Activated CD8-positive, alpha-beta T cell treated with anti-CD3 and anti-CD28 coated beads for 36 hours (primary cell): ENCODE results near the gene EED. TPM values are rescaled to one million over a fixed set of nuclear protein-coding genes. Genes with fewer than 3 reads are reported as not detected.
"Not testable (repeated sequence)": the region's sequence is repeated elsewhere in the genome, so short reads cannot be mapped to it uniquely, and the experiment has no call there.

Experiments used
- ATAC-seq: fragments of 200-7000 bp; cut with Tn5 transposase; one replicate; pipeline ENCODE4 v1.10.0; 2021; ENCODE audit warnings: mild to moderate bottlenecking, moderate library complexity
- CTCF ChIA-PET: fragments of 350-600 bp; sonication (Branson Sonifier 250); formaldehyde crosslinking; loops from one replicate; lab custom pipeline; 2021; ENCODE audit warnings: antibody characterized with exemption; lab: Charles Lee
- POLR2A ChIA-PET: fragments of 350-600 bp; sonication (Branson Sonifier 250); formaldehyde crosslinking; loops from one replicate; lab custom pipeline; 2021; ENCODE audit warnings: antibody characterized with exemption; lab: Charles Lee
- DNase-seq: peaks from one replicate; pipeline ENCODE4 v3.0.0-alpha.2; 2020
- H3K27ac Mint-ChIP-seq: one replicate; pipeline ENCODE4 v1.8.0; 2021; ENCODE audit warnings: mild to moderate bottlenecking, mixed read lengths
- H3K27me3 Mint-ChIP-seq: one replicate; pipeline ENCODE4 v1.8.0; 2021; ENCODE audit warnings: mixed read lengths
- H3K36me3 Mint-ChIP-seq: one replicate; pipeline ENCODE4 v1.8.0; 2021; ENCODE audit warnings: low read depth, mixed read lengths
- H3K4me1 Mint-ChIP-seq: one replicate; pipeline ENCODE4 v1.8.0; 2021; ENCODE audit warnings: low read depth, mixed read lengths
- H3K4me3 Mint-ChIP-seq: one replicate; pipeline ENCODE4 v1.8.0; 2021; ENCODE audit warnings: mild to moderate bottlenecking, moderate library complexity, mixed read lengths
- H3K9me3 Mint-ChIP-seq: one replicate; pipeline ENCODE4 v1.8.0; 2021; ENCODE audit warnings: mixed read lengths
- CTCF ChIP-seq: fragments of 200-600 bp; IDR thresholded peaks from one replicate; pipeline ENCODE4 v1.8.0; 2022; ENCODE audit warnings: antibody characterized with exemption, mild to moderate bottlenecking
- intact Hi-C: fragments of 100-400 bp; cut with micrococcal nuclease; formaldehyde crosslinking; loops from one replicate; pipeline ENCODE4 v1.10.0; 2022
- total RNA-seq, 2 experiments: library from RNA; stranded (reverse); gene quantifications; one replicate each; pipeline ENCODE4 v1.2.3, GENCODE V29; 2021

EED gene
- total RNA-seq, 2 experiments from 2014 or later: 114 to 117 TPM

DNA sequence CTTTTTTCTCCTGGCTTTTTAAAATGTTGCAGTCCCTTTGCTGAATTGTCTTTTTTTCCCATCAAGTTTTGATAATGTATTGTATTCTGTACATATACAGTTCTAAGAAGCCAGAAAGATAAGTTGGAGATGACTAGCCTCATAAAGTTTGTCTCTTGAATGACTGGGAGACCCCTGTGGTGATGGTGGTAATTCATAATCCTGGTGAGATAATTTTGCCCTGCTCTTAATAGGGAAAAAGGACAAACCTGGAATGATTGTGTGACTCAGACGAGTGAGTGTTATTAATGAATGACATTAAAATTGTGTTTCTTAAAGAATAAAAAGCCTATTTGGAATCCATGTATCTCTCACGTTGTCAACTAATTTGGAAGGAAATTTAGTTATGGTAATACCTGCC, 58.7 kb downstream of the EED start:
- peaks cover 31% of the 10 kb centered on the region for H3K4me1 Mint-ChIP-seq
- no peak for ATAC-seq
- intact Hi-C loops: loop anchor here (10.0 kb wide), 1 partner anchor 142 kb away; no protein-coding TSS in a partner anchor
- TF ChIP-seq CTCF: no peak
- peak overlapping the region; percentile 97 for H3K27ac Mint-ChIP-seq
- H3K4me3 Mint-ChIP-seq: peak overlapping the region; percentile 89
- H3K27me3 Mint-ChIP-seq: no peaks in the 10 kb centered on the region
- POLR2A ChIA-PET: no interaction called here
- CTCF ChIA-PET: interaction anchor here (1.2 to 1.6 kb wide), 2 partner anchors 9 to 449 kb away, joined by 5 read pairs; partner anchors contain the start of gene CCDC83
- H3K9me3 Mint-ChIP-seq: no peaks in the 10 kb centered on the region
- peaks cover 13% of the 10 kb centered on the region for H3K36me3 Mint-ChIP-seq
- DNase-seq: no peak

DNA sequence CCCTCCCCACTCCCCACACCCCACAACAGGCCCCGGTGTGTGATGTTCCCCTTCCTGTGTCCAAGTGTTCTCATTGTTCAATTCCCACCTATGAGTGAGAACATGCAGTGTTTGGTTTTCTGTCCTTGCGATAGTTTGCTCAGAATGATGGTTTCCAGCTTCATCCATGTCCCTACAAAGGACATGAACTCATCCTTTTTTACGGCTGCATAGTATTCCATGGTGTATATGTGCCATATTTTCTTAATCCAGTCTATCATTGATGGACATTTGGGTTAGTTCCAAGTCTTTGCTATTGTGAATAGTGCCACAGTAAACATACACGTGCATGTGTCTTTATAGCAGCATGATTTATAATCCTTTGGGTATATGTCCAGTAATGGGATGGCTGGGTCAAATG, 64.2 kb downstream of the EED start:
- POLR2A ChIA-PET, ATAC-seq, DNase-seq, H3K27me3 Mint-ChIP-seq, H3K4me3 Mint-ChIP-seq, H3K9me3 Mint-ChIP-seq, H3K27ac Mint-ChIP-seq, CTCF ChIA-PET: not testable (repeated sequence)
- intact Hi-C loops: loop anchor here (10.0 kb wide), 1 partner anchor 136 kb away; no protein-coding TSS in a partner anchor
- Mint-ChIP-seq H3K4me1 (peaks cover 37% of the 10 kb centered on the region), H3K36me3 (peaks cover 52% of the 10 kb centered on the region)

- H3K9me3 Mint-ChIP-seq: no peaks in the 10 kb centered on the region
- CTCF ChIA-PET: interaction anchor here (1.3 kb wide), 1 partner anchor 294 kb away, joined by 5 read pairs; no protein-coding TSS in a partner anchor
- no peaks in the 10 kb centered on the region for H3K27me3 Mint-ChIP-seq
- no peak overlapping the region for H3K4me3 Mint-ChIP-seq
- peaks cover 20% of the 10 kb centered on the region for H3K4me1 Mint-ChIP-seq
- DNase-seq (no peak), ATAC-seq (no peak)
- POLR2A ChIA-PET: no interaction called here
- TF ChIP-seq CTCF: no peak
- H3K36me3 Mint-ChIP-seq: peaks cover 52% of the 10 kb centered on the region
- H3K27ac Mint-ChIP-seq: no peak overlapping the region
- intact Hi-C loops: no loop called here
Measured at GRCh38 chr11:86313793-86314192, 69.2 kb downstream of the EED start.

DNA sequence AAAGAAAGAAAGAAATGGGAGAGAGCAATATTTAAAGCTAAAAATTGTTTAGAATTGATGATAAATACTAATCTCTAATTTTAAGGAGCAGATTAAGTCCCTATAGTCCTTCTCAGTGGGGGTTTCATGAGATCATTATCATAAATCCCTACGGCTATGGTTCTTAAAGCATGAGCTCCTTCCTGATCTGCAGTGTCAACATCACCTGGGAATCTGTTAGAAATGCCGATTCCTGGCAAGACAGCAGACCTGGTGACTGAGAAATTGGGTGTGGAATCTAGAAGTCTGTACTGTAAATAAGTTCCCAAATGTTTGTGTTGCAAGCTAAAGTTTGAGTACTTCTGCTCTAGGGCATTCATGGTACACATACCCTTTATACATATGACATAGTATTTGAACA, 70.1 kb downstream of the EED start:
- intact Hi-C loops: no loop called here
- peaks cover 17% of the 10 kb centered on the region for H3K4me1 Mint-ChIP-seq
- H3K27me3 Mint-ChIP-seq: no peaks in the 10 kb centered on the region
- H3K36me3 Mint-ChIP-seq: peaks cover 45% of the 10 kb centered on the region
- ATAC-seq (no peak), DNase-seq (no peak)
- CTCF ChIA-PET: interaction anchor here (1.3 kb wide), 1 partner anchor 294 kb away, joined by 5 read pairs; no protein-coding TSS in a partner anchor
- TF ChIP-seq CTCF: no peak
- no peak overlapping the region for H3K27ac Mint-ChIP-seq
- no peak overlapping the region for H3K4me3 Mint-ChIP-seq
- H3K9me3 Mint-ChIP-seq: no peaks in the 10 kb centered on the region
- POLR2A ChIA-PET: no interaction called here

Other genes with a start within 250 kb of the EED start
- gene PICALM, start 175.7 kb upstream of the EED start, total RNA-seq: 10 to 100 TPM; 57.5 to 61.2 TPM
- 10 to 100 TPM; 59.6 to 60.5 TPM for gene HIKESHI, start 57.5 kb downstream of the EED start, total RNA-seq
- under 1 TPM; 0.83 TPM for gene CCDC81, start 130.1 kb downstream of the EED start, total RNA-seq